Activated CD4-positive, alpha-beta T cell treated with anti-CD3 and anti-CD28 coated beads, Interleukin-2, Interleukin-6, amounts not matched to agents 100 ng/mL and 50 ng/mL, durations not matched to agents 16 hours and 8 hours (primary cell): ENCODE data around the gene ANAPC7.
"Not testable (repeated sequence)": the region's sequence is repeated elsewhere in the genome, so short reads cannot be mapped to it uniquely, and the experiment has no call there.

ENCODE experiments used
- DNase-seq: peaks from one replicate; pipeline ENCODE4 v3.0.0-alpha.2; 2020

The ANAPC7 gene

DNA sequence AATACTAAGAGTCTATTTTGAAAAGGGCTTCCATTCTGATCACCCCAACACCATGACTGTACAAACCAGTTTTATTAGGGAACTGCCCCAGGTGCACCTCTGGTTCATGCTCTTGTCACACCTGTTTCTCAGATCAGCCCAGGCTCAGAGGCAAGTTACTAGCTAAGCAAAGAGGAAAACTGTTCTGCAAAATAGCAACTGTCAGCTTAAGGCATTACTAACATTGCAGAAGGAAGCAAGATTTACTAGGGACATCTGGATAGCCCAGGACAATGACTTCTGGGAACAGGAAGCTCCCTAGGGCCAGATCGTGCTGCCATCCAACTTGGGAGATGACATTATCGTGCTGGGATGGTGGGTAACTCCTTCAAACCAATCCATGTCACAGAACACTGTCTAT lies 30.1 kb downstream of the ANAPC7 start:
- DNase-seq = no peak

- no peak for DNase-seq
These were observed 30.5 kb downstream of the ANAPC7 start for GRCh38 chr12:110373025-110373424.

DNA sequence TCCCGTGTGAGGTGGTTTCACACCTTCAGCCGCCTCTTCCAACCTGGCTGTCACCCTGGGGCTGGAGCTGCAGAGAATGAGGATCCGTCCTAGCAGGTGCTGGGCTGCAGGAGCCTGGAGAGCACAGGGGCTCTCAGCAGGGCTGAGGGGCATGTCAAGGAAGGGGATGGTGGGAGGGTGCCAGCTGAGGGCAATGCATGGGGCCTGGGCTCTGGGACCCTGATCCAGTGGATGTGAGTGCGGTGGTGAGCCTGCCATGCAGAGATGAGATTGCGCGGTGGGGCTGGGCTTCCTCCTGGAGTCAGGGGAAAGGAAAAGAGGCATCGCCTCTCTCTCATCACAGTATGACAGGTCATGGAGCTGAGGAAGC lies 31.5 kb downstream of the ANAPC7 start:
- DNase-seq = no peak

GRCh38 chr12:110371408-110372055 lies 32.0 kb downstream of the ANAPC7 start:
- DNase-seq = no peak

DNA sequence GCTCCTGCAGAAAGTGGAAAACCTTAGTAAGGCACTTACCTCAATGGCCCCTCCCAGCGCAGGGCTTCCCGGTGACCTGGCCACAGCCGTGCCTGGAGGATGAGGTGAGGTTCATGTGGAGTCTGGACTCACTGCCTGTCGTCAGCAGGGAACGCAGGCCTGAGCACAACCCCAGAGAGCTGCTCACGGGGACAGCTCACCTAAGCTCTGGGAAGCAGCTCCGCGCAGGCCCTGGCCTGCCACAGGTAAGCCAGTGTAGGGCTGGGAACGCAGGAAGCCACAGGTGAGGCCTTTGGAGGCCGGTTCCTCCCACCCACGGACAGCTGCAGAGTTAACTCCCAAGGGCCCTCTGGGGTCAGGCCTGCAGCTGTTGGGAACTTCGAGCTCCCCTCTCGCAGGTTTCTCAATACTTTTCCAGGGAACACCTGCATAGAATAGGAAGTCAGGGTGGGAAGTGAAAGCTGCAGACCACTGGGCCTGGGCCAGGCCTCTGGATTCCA lies 32.7 kb downstream of the ANAPC7 start:
- no peak for DNase-seq

DNA sequence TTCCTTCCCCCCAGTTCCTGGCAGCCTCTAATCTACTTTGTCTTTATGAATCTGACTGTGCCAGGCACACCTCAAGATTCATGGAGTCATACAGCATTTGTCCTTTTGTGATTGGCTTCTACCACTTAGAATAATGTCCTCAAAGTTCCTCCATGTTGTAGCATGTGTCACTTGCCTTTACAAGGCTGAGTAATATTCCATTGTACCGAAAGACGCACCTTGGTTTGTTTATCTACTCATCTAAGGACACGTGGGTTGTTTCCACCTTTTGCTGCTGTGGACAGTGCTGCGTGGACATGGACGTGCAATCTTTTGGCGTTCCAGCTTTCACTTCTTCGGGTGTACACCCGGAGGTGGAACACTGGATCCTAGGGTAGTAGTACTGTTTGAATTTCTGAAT lies 33.5 kb downstream of the ANAPC7 start:
- DNase-seq = no peak

- DNase-seq = no peak
These were observed 36.2 kb downstream of the ANAPC7 start for GRCh38 chr12:110367181-110367864.

DNA sequence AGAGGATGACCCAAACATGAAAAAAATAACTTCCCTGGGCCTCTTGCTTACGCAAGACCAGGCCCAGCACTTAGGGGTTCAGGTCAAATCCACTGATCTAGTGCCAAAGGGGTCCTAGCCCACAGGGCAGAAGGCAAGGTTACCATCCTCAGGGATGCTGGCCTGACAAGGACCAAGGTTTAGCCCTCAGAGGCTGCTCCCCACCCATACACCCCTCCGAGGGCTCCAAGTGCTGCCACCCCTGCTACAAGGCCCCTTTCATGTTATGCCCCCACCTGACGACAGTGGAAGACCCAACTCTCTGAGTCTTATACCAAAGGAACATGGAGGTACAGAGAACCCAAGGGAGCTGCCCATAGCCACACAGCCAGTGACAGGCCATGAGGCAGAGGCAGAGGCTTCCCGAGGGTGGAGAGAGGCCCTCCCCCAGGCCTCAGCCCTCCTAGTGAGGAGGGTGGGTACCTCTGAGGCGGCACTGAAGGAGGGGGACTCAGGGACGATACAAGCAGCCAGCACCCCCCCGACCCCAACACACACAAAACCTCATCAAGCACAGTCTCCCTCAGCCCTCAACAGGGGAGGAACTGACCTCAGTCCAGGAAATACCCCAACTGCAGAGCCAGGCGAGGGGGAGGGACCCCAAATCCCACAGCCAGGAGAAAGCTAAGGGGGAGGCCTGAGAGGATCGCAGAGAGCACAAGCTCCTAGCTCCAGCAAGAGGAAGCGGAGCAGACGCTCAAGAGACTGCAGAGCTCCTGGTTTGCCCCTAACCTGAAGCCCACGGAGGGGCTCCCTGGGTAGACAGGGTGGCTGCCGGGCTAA lies 37.0 kb downstream of the ANAPC7 start:
- no peak for DNase-seq

GRCh38 chr12:110365489-110366320 lies 37.8 kb downstream of the ANAPC7 start:
- DNase-seq = no peak

DNA sequence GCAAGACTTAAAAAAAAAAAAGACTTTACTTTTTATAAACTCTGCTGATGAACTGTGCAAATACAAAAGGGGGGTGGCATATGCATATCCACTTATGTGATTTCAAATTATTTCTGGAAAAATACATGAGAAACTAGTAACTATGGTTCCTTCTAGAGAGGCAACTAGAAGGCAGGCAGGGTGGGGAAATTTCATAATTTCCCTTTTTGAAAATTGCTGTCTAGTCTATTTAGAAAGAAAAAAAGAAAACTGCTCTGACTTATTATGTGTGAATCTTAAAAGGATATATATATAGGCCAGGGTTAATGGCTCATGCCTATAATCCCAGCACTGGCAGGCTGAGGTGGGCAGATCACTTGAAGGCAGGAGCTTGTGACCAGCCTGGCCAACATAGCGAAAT lies 42.3 kb downstream of the ANAPC7 start:
- no peak for DNase-seq

GRCh38 chr12:110358384-110359097 lies 45.0 kb downstream of the ANAPC7 start:
- not testable (repeated sequence) for DNase-seq

DNA sequence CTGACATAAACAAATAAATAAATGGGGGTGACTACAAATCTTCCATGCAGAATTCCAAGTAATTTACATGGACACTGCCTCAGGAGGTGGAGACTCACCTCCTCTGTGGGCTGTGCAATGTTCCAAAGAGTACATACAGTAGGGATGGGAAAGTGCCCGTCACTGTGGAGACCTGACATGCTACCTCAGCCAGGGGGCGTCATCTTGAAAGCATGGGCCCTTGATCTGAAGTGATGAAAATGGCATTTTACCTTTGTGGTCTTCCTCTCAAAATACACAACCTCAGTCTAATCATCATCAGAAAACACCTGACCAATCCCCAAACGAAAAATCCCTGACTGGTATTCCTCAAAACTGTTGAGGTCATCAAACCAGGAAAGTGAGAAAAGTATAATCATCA lies 48.4 kb downstream of the ANAPC7 start:
- peak; percentile 36 for DNase-seq

GRCh38 chr12:110354172-110354780 lies 49.2 kb downstream of the ANAPC7 start:
- no peak for DNase-seq

- DNase-seq = no peak
These were observed 50.1 kb downstream of the ANAPC7 start for GRCh38 chr12:110353211-110353965.

- no peak for DNase-seq
These were observed 51.1 kb downstream of the ANAPC7 start for GRCh38 chr12:110352401-110352800.

- DNase-seq = no peak
These were observed 52.4 kb downstream of the ANAPC7 start for GRCh38 chr12:110351119-110351518.

GRCh38 chr12:110349514-110350151 lies 53.9 kb downstream of the ANAPC7 start:
- DNase-seq = peak; percentile 30

- no peak for DNase-seq
These were observed 54.4 kb downstream of the ANAPC7 start for GRCh38 chr12:110349096-110349495.

- DNase-seq = no peak
These were observed 55.0 kb downstream of the ANAPC7 start for GRCh38 chr12:110348431-110349059.

DNA sequence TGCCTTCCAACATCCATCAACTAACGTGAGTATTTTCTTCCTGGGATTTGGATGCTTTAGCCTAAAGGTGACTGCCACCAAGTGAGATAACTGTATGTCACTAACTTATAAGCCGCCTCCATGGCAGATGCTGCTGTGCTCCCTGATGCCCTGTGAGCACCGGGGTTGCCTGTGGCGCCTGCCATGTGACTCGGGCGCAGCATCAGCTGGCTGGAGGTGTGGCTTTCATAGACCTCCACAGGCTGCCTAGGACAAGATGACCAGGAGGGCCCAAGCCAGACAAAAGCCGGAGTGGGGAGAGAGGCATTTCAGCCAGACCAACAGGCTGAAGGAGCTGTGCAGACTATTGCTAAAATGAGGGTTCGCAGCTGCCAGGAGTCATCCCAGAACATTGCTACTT lies 55.7 kb downstream of the ANAPC7 start:
- no peak for DNase-seq
